ENCODE results near the gene SEPTIN8.

DNA sequence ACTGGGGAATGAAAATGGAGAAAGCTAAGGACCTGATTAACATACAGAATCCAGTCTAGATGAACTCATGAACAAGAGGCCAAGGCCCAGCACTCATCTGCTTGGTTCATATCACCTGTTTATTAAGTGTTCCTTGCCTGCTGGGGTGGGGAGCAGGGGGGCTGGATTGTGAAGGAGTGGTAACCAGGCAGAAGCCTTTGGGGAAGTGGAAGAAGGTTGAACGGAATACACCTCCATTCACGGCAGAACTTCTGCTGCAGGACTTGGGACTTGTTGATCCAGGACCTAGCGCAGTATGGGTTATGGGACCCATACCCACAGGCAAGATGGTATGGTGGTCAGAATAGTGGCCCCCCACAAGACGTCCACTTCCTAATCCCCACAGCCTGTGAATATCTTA is 8.8 kb upstream of the SEPTIN8 start:
- TF ChIP-seq EZH2phosphoT487 (IDR thresholded peaks at IDR 0.05; ENCODE audit: borderline replicate concordance), result no peak
- TF ChIP-seq, protein P1, sequence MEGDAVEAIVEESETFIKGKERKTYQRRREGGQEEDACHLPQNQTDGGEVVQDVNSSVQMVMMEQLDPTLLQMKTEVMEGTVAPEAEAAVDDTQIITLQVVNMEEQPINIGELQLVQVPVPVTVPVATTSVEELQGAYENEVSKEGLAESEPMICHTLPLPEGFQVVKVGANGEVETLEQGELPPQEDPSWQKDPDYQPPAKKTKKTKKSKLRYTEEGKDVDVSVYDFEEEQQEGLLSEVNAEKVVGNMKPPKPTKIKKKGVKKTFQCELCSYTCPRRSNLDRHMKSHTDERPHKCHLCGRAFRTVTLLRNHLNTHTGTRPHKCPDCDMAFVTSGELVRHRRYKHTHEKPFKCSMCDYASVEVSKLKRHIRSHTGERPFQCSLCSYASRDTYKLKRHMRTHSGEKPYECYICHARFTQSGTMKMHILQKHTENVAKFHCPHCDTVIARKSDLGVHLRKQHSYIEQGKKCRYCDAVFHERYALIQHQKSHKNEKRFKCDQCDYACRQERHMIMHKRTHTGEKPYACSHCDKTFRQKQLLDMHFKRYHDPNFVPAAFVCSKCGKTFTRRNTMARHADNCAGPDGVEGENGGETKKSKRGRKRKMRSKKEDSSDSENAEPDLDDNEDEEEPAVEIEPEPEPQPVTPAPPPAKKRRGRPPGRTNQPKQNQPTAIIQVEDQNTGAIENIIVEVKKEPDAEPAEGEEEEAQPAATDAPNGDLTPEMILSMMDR (conservative IDR thresholded peaks at IDR 0.05; ENCODE audit: low read length), result no peak
